Mammary epithelial cell (primary cell): ENCODE data around the gene LRRC3C.

Source experiments
- CTCF ChIP-seq, 2 donors: IDR thresholded peaks in 1 of 2; conservative IDR thresholded peaks in 1 of 2; 2 replicates each; pipeline ENCODE4 v1.5.1; 2011 to 2012; ENCODE audit warnings: inconsistent platforms in 2 of 2, low read length in 2 of 2, mild to moderate bottlenecking in 2 of 2, control low read depth in 1 of 2, low read depth in 1 of 2; ENCODE audit not compliant: insufficient read depth in 1 of 2; ENCODE audit errors: extremely low read depth in 1 of 2
- EZH2 ChIP-seq: IDR thresholded peaks from 2 replicates; pipeline ENCODE4 v1.6.1; 2012; ENCODE audit warnings: low read length, inconsistent platforms, borderline replicate concordance

- TF ChIP-seq CTCF (conservative IDR thresholded peaks at IDR 0.05 in 1 of 2, IDR thresholded peaks at IDR 0.05 in 1 of 2; ENCODE audit: extremely low read depth in 1 of 2, insufficient read depth in 1 of 2, low read depth in 1 of 2, low read length in 2 of 2): no peak
- no peak for TF ChIP-seq EZH2
Observed at GRCh38 chr17:39903158-39903884, 24.2 kb upstream of the LRRC3C start.
